Stimulated activated naive CD4-positive, alpha-beta T cell treated with Interleukin-2 at 50 U/mL for 16 hours (primary cell): Measurements from ENCODE around the gene TMEM45A.
"Not testable (repeated sequence)": the region's sequence is repeated elsewhere in the genome, so short reads cannot be mapped to it uniquely, and the experiment has no call there.

Experiments
- DNase-seq: peaks from one replicate; lab custom pipeline; 2025; lab: John Stamatoyannopoulos, UW

TMEM45A gene

GRCh38 chr3:100575704-100576103 lies 83.3 kb downstream of the TMEM45A start:
- DNase-seq = no peak

- no peak for DNase-seq
Measured at GRCh38 chr3:100577382-100578008, 85.1 kb downstream of the TMEM45A start.

GRCh38 chr3:100578646-100579045 lies 86.2 kb downstream of the TMEM45A start:
- no peak for DNase-seq

- DNase-seq = no peak
Measured at GRCh38 chr3:100580147-100580546, 87.7 kb downstream of the TMEM45A start.

GRCh38 chr3:100581650-100582049 lies 89.2 kb downstream of the TMEM45A start:
- DNase-seq = no peak

GRCh38 chr3:100582157-100582556 lies 89.7 kb downstream of the TMEM45A start:
- DNase-seq = not testable (repeated sequence)

- DNase-seq = no peak
Measured at GRCh38 chr3:100584101-100584660, 91.8 kb downstream of the TMEM45A start.

- no peak for DNase-seq
Measured at GRCh38 chr3:100586832-100587231, 94.4 kb downstream of the TMEM45A start.

- DNase-seq = no peak
Measured at GRCh38 chr3:100588251-100588650, 95.8 kb downstream of the TMEM45A start.

- DNase-seq = peak; percentile 30
Measured at GRCh38 chr3:100590114-100590839, 97.9 kb downstream of the TMEM45A start.

GRCh38 chr3:100590840-100591147 lies 98.4 kb downstream of the TMEM45A start:
- DNase-seq = no peak

GRCh38 chr3:100591411-100591810 lies 99.0 kb downstream of the TMEM45A start:
- no peak for DNase-seq

- DNase-seq = no peak
Measured at GRCh38 chr3:100600181-100601042, 108.0 kb downstream of the TMEM45A start.

- no peak for DNase-seq
Measured at GRCh38 chr3:100602506-100603444, 110.4 kb downstream of the TMEM45A start.

- DNase-seq = no peak
Measured at GRCh38 chr3:100603469-100603868, 111.0 kb downstream of the TMEM45A start.

- no peak for DNase-seq
Measured at GRCh38 chr3:100605358-100605757, 112.9 kb downstream of the TMEM45A start.

GRCh38 chr3:100606894-100607512 lies 114.6 kb downstream of the TMEM45A start:
- DNase-seq = no peak

- no peak for DNase-seq
Measured at GRCh38 chr3:100609305-100609704, 116.9 kb downstream of the TMEM45A start, which contains the start of gene ADGRG7. TSS of gene ADGRG7 (plus strand) at chr3:100609601. CDS start at chr3:100609857, 256 bp downstream.

- DNase-seq = no peak
Measured at GRCh38 chr3:100609963-100610362, 117.5 kb downstream of the TMEM45A start.

GRCh38 chr3:100611221-100611620 lies 118.8 kb downstream of the TMEM45A start:
- DNase-seq = no peak
